DMS79 (cell line): ENCODE data around the gene GTF3C4.
"Not testable (repeated sequence)": the region's sequence is repeated elsewhere in the genome, so short reads cannot be mapped to it uniquely, and the experiment has no call there.

Experiments
- DNase-seq: peaks from one replicate; lab custom pipeline; 2025; lab: John Stamatoyannopoulos, UW

Gene GTF3C4

DNA sequence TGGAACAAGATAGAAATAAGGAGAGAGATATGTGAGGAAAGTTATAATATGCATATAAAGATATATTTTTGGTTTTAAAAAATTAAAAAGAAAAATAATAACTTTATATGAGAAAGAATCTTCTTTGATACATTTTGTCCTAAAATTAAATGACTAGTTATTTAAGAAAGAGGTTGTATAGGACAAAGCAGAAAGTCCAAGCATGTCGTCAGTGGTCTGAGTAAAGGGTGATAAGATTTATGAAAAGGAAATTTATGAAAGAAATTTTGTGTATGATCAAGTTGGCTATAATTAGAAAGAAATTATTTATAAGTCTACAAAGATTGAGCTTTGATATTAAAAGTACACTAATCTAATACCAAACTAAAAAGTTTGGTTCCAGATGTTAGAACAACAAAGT, 32.0 kb downstream of the GTF3C4 start:
- DNase-seq = no peak

DNA sequence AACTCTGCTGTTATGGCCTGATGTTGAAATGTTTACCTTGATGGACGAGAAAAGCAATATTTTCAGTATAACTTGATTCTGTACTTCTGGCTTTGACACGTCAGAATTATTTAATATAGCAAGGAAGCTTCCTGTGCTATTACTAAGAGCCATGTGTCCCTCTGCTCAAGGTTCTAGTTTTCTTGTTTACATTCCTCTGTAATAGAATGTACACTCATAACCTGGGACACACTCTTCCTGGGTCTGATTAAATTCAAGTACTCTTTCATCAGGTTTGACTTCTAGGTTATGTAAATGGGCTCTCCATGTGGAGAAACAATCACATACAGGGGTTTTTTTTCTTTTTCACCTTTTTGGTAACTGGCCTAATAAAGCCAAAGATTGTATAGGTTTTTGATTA, 33.1 kb downstream of the GTF3C4 start:
- DNase-seq = no peak

DNA sequence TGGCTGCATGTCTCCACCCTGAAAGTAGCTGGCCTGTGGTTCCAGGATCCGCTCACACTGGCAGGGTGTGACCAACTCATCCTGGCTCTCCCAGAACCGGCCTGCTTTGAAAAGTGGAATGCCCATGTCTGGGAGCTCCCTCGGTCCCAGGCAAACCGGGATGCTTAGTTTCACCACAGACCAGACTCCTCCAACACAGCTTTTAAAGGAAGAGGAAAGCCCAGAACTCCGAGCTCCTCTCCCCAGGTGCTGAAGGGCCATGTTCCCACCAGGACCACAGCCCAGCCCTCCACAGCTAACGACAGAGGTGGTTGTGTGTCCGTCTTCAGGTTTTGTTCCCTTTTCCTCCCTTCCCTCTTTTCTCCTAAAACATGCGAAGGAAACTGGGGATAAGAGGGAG, 38.0 kb downstream of the GTF3C4 start:
- DNase-seq = no peak

DNA sequence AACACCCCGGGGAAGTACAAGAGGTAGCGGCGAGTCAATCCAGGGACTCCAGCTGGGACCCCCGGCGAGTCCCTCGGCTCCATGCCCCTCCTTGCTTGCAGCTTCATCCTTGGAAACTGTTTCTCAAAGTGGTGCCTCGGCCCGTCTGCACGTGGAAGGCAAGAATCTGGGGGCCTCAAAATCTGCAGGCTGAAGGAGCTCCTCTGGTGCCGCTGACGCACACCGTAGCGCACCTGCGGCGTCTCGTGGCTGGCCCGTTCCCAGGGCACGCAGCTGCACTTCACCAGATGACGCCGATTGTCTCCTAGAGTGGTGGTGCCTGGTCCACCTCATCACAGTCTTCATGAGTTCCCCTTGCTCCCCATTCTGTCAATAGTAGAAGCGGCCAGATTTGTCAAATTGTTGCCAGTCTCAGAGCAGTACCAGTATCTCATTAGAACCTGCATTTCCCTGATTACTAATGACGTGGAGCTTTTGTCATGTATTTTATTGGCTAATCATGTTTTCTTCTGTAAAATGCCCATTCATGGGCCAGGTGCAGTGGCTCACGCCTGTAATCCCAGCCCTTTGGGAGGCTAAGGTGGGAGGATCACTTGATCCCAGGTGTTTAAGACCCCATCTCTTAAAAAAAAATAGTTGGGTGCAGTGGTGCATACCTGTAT, 38.6 kb downstream of the GTF3C4 start:
- no peak for DNase-seq

DNA sequence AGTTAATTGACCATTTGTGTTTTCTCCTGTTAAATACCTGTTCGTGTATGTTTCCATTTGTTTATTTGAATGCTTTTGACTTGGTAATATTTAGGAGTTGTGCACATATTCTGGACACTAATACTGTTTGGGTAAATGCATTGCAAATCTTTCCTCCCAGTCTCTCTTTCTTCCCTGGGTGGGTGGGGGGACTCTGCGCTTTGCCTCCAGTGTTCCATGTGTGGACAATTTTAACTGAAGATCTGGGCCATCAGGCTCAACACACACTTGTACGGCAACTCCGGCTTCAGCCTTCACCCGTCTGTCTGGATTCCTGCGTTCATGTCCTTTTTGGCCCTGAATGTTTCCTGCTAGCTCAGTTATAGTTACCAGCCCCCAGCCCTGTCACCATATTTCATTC, 40.1 kb downstream of the GTF3C4 start:
- no peak for DNase-seq

DNA sequence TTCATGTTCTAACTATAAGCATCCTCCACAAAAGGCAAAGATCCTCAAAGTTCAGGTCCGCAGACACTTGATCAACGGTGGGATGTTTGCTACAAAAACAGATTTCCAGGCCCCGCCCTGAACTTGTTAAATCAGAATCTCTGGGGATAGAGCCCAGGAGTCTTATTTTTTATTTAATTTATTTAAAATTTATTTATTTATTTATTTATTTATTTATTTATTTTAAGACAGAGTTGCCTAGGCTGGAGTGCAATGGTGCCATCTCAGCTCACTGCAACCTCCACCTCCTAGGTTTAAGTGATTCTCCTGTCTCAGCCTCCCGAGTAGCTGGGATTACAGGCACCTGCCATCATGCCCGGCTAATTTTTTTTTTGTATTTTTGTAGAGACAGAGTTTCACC, 40.9 kb downstream of the GTF3C4 start:
- not testable (repeated sequence) for DNase-seq

DNA sequence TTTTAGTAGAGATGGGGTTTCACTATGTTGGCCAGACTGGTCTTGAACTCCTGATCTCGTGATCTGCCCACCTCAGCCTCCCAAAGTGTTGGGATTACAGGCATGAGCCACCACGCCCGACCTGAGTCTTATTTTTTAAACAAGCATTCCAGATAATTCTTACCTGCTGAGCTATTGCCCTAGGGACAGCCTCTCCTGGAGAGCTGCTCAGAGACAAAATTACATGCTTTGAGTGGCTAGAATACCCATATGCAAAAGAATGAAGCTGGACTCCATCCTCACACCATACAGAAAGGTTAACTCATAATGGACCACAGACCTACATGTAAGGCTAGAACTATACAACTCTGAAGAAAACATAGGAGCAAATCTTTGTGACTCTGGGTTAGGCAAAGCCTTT, 41.6 kb downstream of the GTF3C4 start:
- DNase-seq = no peak

DNA sequence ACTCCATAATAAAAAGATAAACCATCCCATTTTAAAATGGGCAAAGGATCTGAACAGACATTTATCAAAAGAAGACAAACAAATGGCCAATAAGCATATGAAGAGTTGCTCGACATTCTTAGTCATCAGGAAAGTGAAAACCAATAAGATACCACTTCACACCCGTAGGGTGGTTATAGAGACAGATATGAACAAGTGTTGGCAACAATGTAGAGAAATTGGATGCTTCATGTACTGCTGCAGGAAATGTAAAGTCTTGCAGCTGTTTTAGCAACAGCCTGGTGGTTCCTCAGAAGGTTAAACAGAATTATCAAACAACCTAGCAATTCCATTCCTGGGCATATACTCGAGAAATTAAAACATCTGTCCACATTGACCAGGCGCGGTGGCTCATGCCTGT, 42.5 kb downstream of the GTF3C4 start:
- DNase-seq = no peak

DNA sequence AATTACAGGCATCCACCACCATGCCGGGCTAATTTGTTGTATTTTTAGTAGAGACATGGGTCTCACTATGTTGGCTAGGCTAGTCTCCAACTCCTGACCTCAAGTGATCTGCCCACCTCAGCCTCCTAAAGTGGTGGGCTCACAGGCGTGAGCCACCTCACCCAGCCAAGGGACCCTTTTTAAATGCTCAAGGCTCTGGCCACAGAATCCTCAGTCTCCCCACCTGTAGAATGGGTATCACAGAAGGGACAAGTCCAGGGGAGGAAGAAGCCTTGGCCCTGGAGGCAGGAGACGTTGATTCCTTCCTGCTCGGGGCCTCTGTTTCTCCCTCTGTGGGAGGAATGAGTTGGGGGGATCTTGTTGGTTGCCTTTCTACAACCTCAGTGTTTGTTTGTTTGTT, 45.7 kb downstream of the GTF3C4 start:
- DNase-seq = no peak

DNA sequence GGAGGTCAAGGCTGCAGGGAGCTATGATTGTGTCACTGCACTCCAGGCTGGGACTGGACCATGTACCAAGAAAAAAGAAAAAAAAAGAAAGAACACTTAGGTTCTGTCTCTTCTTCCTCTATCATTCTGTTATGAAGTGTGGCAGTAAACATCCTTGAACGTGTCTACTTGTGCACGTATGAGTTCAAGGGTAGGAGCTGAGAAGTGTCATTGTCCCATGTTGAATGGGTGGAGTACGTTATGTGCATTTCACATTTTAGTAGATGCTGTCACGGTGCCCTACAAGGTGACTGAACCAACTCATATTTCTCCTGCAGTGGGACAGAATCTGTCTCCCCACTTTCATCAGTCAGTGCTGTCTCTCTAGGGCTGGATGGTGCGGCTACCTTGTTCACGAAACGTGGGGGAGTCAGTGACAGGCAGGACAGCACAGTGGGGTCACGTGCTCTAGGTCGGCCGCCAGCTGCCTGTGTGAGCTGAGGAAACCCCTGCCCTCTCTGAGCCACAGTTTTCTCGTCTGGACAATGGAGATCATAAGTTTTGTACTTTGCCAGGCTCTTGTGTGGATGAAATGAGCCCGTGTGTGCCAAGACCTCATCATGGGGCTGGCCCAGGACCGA, 47.2 kb downstream of the GTF3C4 start:
- DNase-seq = no peak

DNA sequence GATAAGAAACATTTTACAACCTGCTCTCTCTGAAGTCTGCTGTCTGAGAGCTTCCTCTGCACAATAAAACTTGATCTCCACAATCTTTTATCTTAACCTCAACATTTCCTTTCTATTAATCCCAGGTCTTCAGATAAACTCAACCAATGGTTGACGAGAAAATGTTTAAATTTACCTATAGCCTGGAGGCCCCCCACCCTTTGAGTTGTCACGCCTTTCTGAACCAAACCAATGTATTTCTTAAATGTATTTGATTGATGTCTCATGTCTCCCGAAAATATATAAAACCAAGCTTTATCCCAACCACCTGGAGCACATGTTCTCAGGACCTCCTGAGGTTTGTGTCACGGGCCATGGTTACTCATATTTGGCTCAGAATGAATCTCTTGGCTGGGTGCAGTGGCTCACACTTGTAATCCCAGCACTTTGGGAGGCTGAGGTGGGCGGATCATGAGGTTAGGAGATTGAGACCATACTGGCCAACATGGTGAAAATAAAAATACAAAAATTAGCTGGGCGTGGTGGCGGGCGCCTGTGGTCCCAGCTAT, 48.2 kb downstream of the GTF3C4 start:
- not testable (repeated sequence) for DNase-seq

DNA sequence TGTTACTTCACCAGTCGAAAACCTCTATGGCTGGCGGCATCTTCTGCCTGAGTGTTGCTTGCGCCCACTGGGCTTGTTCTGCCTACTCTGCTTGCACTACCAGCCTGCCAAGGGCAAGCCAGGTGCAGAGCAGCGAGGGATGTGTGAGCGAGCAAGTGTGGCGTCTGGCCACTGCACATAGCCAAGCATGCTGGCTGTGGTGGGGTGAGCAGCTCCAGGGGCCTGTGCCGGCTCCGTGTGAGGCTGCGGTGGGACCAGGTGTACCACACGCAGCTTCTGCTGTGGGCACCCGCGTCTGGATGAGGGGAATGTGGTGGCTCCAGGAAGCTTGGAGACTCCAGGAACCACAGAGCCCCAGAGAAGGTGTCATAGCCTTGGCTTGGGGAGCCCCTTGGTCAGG, 51.4 kb downstream of the GTF3C4 start:
- DNase-seq = no peak

DNA sequence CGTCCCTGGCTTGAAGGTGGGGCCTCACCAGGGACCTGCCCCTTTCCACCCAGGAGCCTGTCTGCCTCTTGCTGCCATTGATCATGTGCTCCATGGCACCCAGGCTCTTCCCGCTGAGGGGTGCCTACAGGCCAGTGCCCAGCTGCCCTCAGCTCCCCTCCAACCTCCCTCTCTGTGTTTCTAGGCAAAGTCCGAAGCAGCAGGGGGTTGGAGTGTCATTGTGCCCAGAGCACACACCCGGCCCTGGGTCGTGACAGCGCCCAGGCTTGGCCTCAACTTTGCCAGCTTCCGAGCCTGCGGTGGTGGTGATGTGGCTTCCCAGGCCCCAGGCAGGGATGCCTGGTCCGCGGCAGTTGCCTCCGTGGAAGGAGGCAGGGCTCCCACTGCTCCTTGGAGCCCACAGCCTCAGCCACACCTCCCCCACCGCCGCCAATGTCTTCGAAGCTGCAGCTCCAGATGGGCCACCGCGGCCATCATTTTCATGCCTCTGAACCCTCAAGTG, 52.4 kb downstream of the GTF3C4 start:
- DNase-seq = no peak

DNA sequence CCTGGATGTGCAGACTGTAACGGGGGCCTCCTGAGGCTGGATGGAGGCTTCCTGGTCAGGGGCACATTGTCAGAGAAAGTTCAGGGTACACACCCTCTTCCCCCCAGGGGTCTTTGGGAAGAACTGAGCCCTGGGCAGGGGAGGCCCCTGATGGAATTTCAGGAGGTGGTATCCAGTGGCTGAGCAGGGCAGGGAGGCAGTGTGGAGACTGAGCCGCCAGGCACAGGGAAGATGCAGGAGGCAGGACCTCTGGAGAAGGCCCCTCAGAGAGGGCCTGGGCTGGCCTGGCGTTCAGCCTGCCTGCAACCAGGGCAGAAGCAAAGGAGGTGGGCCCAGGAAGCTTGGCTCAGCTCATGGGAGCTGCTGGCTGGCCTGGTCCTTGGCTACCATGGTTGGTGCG, 53.5 kb downstream of the GTF3C4 start:
- DNase-seq = no peak

DNA sequence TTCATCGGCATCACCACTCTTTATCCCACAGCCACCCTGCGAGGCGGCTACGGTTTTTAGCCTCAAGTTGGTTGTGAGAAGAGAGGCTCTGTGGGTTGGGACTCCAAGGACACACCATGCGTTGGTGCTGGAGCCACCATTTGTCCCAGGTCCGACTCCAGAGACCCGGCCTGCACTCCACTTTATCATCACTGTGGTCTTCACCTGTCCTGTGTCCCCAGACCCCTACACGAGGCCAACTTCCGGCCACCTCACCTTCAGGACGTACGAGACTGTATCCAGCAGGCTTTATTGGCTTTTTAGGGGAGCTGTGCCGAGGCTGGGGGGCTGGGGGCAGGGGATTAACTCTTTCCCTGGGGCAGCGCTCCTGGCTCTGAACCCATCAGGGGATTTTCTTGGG, 55.0 kb downstream of the GTF3C4 start:
- DNase-seq = no peak

DNA sequence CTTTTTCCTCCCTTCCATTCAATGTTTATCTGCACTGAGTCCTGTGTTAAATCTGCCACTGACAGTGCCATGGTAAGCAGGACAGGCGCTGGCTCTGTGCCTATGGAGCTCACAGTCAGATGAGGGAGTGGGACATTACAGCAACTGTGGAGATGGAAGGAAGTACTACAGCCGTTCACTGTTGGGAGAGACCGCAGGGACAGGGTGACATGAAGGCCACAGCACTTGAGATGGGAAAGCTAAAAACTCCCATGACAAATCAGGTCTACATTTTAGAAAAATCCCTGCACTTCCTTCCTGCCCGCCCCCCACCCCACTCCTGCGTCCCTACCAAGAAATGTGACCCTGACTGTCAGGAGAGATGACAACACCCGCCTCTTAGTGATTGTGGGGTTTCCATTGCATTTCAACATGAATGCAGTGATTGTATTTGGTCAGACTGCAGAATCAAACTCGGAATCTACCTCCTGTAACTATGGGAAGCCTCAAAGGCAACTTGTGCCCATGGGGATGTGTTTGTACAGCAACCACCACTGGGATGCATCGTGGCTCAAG, 56.4 kb downstream of the GTF3C4 start:
- DNase-seq = no peak

DNA sequence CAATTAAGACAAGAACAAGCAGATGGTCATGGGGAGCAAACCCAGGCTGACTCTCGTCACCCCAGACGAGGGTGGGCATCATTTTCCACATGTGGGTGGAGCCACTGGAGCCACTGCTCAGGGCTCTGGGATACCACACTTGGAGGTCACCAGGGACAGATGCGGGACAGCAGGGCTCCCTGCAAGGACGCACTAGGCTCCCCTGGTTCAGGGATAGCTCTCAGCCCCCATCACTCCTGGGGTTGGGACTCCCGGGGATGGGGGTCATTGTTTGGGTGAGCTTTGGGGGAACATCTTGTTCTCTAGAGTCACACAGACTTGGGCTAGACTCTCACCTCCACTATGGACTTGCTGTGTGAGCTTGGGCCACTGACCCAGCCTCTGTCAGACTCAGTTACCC, 57.8 kb downstream of the GTF3C4 start:
- no peak for DNase-seq

DNA sequence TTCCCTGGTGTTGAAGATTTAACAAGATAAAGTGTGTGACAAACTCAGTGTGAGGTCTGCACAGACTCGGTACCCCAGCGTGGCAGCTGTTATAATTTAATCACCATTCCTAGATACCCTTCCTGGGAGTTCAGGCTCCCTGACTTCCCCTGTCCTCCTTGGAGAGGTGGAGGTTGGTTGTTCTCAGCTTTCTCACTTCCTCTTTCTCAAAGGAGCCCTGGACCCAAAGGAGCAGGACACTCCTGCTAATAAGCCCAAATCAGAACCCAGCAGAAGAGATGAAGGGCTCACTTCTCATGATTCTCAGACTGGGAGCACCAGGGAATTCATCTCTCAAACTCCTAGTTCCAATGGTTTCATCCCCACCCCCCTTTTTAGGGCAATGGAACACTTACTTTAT, 58.2 kb downstream of the GTF3C4 start:
- DNase-seq = no peak

DNA sequence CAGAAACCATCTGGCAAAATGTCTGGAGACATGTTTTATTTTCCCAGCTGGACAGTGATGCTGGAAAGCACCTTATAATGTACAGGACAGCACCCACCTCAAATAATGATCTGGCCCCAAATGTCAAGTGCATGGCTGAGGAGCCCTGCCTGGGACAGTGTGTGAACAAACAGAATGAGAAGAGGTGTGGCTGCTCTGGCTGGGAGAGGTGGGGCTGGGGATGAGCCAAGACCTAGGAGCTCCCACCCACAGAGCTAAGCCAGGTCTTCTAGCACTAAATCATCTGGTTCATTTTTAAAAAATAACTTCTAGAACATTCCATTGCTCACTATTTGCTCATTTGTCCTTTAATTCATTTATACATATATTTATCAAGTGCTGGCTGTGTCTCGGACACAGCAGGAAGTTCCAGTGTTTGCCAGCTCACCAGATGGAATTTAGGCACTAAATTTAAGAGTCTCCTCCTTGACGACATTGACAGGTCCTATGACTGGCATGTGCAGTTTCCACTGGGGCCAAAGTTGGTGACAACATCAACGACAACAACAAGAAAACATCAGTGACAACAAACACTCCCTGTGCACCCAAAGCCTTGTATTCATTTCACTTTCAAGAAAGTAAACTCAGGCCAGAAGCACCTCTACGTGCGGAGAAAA, 59.1 kb downstream of the GTF3C4 start:
- no peak for DNase-seq

DNA sequence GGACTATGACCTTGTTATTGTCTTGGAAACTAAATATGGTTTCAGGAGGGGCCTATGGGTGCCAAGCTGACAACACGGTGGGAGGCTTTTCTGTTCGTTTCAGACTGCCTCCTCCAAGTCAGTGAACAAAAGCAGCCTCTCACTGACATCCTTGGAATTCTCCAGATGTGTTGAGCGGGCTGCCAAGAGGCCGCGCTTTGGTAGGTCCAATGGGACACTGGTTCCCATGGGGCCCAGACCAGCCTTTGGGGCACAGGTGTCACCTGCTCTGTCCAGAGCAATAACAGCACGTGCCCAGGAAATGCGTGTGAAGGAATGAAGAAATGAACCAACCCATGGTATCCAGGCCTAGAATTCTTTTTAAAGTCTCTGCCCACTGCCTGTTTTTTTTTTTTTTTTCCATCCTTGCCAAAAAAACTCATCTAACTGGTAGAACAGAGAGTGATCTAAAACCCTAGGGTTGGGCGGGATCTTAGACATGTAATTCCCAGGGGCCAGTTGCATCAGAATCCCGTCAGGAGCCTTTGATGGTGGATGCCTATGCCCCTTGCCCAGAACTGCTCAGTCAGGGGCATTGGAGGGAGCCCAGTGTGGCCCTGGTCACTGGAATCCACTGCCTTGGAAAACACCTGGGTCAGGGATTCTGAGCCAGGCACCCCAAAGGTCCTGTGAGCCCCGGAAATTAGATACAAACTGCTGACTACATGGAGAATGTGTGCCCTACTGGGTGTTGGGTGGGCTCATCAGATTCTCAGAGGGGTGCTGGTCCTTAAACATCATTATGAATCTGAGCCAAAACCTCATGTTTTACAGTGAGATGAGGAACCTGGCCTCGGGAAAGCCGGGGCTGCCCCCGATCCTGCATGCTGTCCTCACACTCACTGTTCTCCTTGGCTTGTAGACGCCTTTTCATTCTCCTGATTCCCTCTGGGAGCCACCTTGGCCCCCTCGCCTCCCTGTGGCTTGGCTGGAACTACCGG, 60.1 kb downstream of the GTF3C4 start:
- no peak for DNase-seq

DNA sequence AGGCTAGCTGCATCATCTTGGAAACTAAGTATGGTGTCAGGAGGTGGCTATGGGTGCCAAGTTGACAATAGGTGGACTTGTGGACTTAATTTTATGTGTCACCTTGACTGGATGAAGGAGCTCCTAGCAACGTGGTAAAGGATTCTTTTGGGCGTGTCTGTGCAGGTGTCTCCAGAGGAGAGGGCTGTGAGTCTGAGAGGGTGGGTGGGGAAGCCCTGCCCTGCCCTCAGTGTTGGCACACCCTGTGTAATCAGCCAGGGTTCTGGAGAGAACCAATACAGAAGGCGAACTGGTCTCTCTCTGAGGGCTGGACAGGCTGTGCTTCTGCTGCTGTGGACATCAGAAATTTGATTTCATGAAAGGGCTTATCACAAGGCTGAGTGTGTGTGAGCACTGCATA, 61.0 kb downstream of the GTF3C4 start:
- no peak for DNase-seq
